K562 (cell line): ENCODE results near the gene PPP4R3A. TPM values are rescaled to one million over a fixed set of nuclear protein-coding genes. Genes with fewer than 3 reads are reported as not detected.

Experiments
- polyA plus RNA-seq, 8 experiments: library from polyadenylated mRNA; depleted of rRNA in 4 of 8; stranded (reverse) in 5 of 8; unstranded in 3 of 8; fragments of >200 nt; fragmentation: Nextera tagmentation in 2 of 8; fragmentation: Illumina TruSeq in 1 of 8; extraction: Ambion mirVana in 2 of 8; extraction: Trizol in 1 of 8; gene quantifications; 2 replicates each; pipeline versions ENCODE4 v1.2.1 to v1.2.3, GENCODE V29; 2011 to 2014; ENCODE audit warnings: inconsistent platforms in 1 of 8, missing spikeins in 1 of 8
- total RNA-seq, 7 experiments: library from RNA; depleted of rRNA in 6 of 7; stranded (reverse); fragments of >200 nt in 6 of 7; fragmentation: Illumina TruSeq in 2 of 7; extraction: Trizol in 2 of 7; gene quantifications; 2 replicates each; pipeline versions ENCODE4 v1.2.1 to v1.2.3, GENCODE V29; 2011 to 2021; ENCODE audit warnings: low replicate concordance in 1 of 7
- TF ChIP-seq, protein P1 (sequence below), 2 experiments: fragments of 450-650 bp in 1 of 2; sonication (generic) in 1 of 2; formaldehyde crosslinking in 1 of 2; IDR thresholded peaks; 2 replicates each; pipeline versions ENCODE4 v1.7.1 to v1.9.0; 2016 to 2022; ENCODE audit warnings: inconsistent platforms in 1 of 2, mild to moderate bottlenecking in 1 of 2, missing genetic modification reagents in 1 of 2

The PPP4R3A gene
- total and polyA plus RNA-seq, 9 of the 15 experiments (the other 6 are each of a cell fraction or from before 2014, with no cell fraction given) = 9.5 to 54.9 (median 44.9) TPM

DNA sequence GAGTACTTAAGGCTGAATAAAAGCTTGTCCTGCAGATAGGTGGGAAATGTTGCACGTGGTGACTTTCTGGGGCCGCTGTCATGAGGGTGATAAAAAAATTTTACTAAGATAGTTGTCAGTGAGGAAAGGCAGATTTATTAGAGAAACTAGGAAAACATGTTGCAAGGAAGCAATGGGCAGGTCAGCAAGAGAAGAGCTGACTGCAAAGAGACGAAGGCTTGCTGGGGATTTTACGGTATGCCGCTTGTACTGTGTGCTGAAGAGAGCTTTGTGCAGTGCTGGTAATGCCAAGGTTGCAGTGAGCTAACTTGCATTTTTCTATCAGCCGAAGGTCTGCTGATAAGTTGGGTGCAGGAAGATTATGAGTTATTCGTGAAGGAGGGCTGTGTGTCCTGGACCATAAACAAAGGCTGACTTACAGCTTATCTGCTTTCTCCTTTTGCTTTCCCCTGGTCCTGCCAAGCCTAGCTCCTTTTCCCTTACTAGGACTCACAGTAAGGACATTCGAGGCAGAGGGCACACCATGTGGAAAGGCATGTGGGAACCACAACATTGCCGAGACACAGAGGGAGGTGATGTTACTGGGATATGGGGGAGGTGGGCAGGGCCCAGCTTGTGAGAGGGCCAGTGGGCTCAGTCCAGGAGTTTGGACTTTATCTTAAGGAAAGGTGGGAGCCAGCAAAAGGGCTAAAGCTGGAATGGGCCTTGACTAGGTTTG is 85.1 kb downstream of the PPP4R3A start (continued):
- TF ChIP-seq, protein P1, sequence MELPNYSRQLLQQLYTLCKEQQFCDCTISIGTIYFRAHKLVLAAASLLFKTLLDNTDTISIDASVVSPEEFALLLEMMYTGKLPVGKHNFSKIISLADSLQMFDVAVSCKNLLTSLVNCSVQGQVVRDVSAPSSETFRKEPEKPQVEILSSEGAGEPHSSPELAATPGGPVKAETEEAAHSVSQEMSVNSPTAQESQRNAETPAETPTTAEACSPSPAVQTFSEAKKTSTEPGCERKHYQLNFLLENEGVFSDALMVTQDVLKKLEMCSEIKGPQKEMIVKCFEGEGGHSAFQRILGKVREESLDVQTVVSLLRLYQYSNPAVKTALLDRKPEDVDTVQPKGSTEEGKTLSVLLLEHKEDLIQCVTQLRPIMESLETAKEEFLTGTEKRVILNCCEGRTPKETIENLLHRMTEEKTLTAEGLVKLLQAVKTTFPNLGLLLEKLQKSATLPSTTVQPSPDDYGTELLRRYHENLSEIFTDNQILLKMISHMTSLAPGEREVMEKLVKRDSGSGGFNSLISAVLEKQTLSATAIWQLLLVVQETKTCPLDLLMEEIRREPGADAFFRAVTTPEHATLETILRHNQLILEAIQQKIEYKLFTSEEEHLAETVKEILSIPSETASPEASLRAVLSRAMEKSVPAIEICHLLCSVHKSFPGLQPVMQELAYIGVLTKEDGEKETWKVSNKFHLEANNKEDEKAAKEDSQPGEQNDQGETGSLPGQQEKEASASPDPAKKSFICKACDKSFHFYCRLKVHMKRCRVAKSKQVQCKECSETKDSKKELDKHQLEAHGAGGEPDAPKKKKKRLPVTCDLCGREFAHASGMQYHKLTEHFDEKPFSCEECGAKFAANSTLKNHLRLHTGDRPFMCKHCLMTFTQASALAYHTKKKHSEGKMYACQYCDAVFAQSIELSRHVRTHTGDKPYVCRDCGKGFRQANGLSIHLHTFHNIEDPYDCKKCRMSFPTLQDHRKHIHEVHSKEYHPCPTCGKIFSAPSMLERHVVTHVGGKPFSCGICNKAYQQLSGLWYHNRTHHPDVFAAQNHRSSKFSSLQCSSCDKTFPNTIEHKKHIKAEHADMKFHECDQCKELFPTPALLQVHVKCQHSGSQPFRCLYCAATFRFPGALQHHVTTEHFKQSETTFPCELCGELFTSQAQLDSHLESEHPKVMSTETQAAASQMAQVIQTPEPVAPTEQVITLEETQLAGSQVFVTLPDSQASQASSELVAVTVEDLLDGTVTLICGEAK (IDR thresholded peaks at IDR 0.05) = 0 out of 2 replicates have a peak, but pooled peaks have one; percentile 12
- TF ChIP-seq, protein P1 (CRISPR knock-in tag; IDR thresholded peaks at IDR 0.05) = no peak
